Colonic mucosa (tissue), 4 donors: ENCODE results near the gene MEF2B. TPM values are rescaled to one million over a fixed set of nuclear protein-coding genes. Genes with fewer than 3 reads are reported as not detected.
A peak's percentile ranks its signal among the peaks of the same experiment; 100 is the strongest.

Experiments used
- DNase-seq: peaks from one replicate; pipeline ENCODE4 v3.0.0-alpha.2; 2020
- H3K27ac ChIP-seq: fragments of 200-600 bp; one replicate; pipeline ENCODE4 v1.8.0; 2021
- H3K27me3 ChIP-seq: fragments of 200-600 bp; one replicate; pipeline ENCODE4 v1.8.0; 2021
- H3K36me3 ChIP-seq: fragments of 200-600 bp; one replicate; pipeline ENCODE4 v1.8.0; 2021
- H3K4me1 ChIP-seq: fragments of 200-600 bp; one replicate; pipeline ENCODE4 v1.8.0; 2021; ENCODE audit warnings: mild to moderate bottlenecking
- H3K4me3 ChIP-seq: fragments of 200-600 bp; one replicate; pipeline ENCODE4 v1.8.0; 2021
- H3K9ac ChIP-seq, 2 donors: one replicate each; pipeline ENCODE4 v1.7.0; 2013; ENCODE audit warnings: control low read depth in 2 of 2, low read depth in 2 of 2, low read length in 2 of 2
- H3K9me3 ChIP-seq: fragments of 200-600 bp; one replicate; pipeline ENCODE4 v1.8.0; 2021
- CTCF ChIP-seq: fragments of 200-600 bp; IDR thresholded peaks from one replicate; pipeline ENCODE4 v1.8.0; 2022; ENCODE audit warnings: antibody characterized with exemption, mild to moderate bottlenecking
- intact Hi-C: fragments of 100-400 bp; cut with DNase I; formaldehyde crosslinking; loops from one replicate; pipeline ENCODE4 v1.14.1; 2022
- total RNA-seq, 2 donors: library from RNA; stranded (reverse); fragmentation: NEBNext Ultra II Directional in 1 of 2; extraction: Animal tissue kit (Norgen Biotek cat#: 25700) in 1 of 2; gene quantifications; one replicate each; pipeline ENCODE4 v1.2.1, GENCODE V29; 2021
- donor health status: healthy.
- donor health status: DM: no; HTN: no; CAD: no.
- donor health status: DM: no; HTN: no; CAD: no.

The MEF2B gene
- total RNA-seq, 2 donors from 2014 or later, result 1.5 to 3.9 TPM

- Histone ChIP-seq H3K36me3 (no peaks in the 10 kb centered on the region), H3K9me3 (no peaks in the 10 kb centered on the region), H3K9ac (no peak overlapping the region), H3K27me3 (peaks cover 14% of the 10 kb centered on the region), H3K27ac (no peak overlapping the region), H3K4me1 (no peaks in the 10 kb centered on the region), H3K4me3 (no peak overlapping the region)
- intact Hi-C loops, result no loop called here
- peak; percentile 40 for DNase-seq
- TF ChIP-seq CTCF, result no peak
Observed at GRCh38 chr19:19207637-19208572, 37.8 kb upstream of the MEF2B start.

GRCh38 chr19:19206938-19207337 is 36.9 kb upstream of the MEF2B start:
- Histone ChIP-seq H3K27me3 (peaks cover 8% of the 10 kb centered on the region), H3K36me3 (no peaks in the 10 kb centered on the region), H3K4me1 (no peaks in the 10 kb centered on the region), H3K4me3 (no peak overlapping the region), H3K9me3 (no peaks in the 10 kb centered on the region), H3K9ac (no peak overlapping the region), H3K27ac (no peak overlapping the region)
- no peak for DNase-seq
- intact Hi-C loops, result no loop called here
- no peak for TF ChIP-seq CTCF

GRCh38 chr19:19205416-19206410 is 35.6 kb upstream of the MEF2B start:
- no peaks in the 10 kb centered on the region for H3K4me1 ChIP-seq
- DNase-seq, result no peak
- no peaks in the 10 kb centered on the region for H3K27me3 ChIP-seq
- H3K27ac ChIP-seq, result no peak overlapping the region
- H3K36me3 ChIP-seq, result no peaks in the 10 kb centered on the region
- H3K9me3 ChIP-seq, result no peaks in the 10 kb centered on the region
- no peak overlapping the region for H3K9ac ChIP-seq
- H3K4me3 ChIP-seq, result no peak overlapping the region
- intact Hi-C loops, result no loop called here
- TF ChIP-seq CTCF, result no peak

GRCh38 chr19:19204181-19204580 is 34.1 kb upstream of the MEF2B start:
- TF ChIP-seq CTCF, result no peak
- H3K4me3 ChIP-seq, result no peak overlapping the region
- H3K36me3 ChIP-seq, result no peaks in the 10 kb centered on the region
- H3K9me3 ChIP-seq, result no peaks in the 10 kb centered on the region
- no peak overlapping the region for H3K27ac ChIP-seq
- intact Hi-C loops, result no loop called here
- H3K4me1 ChIP-seq, result no peaks in the 10 kb centered on the region
- H3K9ac ChIP-seq, result no peak overlapping the region
- no peak for DNase-seq
- H3K27me3 ChIP-seq, result no peaks in the 10 kb centered on the region
